PC-9 (cell line): ENCODE data around the gene PRCP.

Experiments used
- CTCF ChIP-seq: fragments of 200-600 bp; sonication (generic); conservative IDR thresholded peaks from 2 replicates; pipeline ENCODE4 v1.6.1; 2017; ENCODE audit warnings: mixed run types, antibody characterized with exemption, mild to moderate bottlenecking, moderate library complexity
- EZH2 ChIP-seq: fragments of 200-600 bp; sonication (generic); IDR thresholded peaks from 2 replicates; pipeline ENCODE4 v1.8.0; 2017; ENCODE audit warnings: antibody characterized with exemption, low read depth

DNA sequence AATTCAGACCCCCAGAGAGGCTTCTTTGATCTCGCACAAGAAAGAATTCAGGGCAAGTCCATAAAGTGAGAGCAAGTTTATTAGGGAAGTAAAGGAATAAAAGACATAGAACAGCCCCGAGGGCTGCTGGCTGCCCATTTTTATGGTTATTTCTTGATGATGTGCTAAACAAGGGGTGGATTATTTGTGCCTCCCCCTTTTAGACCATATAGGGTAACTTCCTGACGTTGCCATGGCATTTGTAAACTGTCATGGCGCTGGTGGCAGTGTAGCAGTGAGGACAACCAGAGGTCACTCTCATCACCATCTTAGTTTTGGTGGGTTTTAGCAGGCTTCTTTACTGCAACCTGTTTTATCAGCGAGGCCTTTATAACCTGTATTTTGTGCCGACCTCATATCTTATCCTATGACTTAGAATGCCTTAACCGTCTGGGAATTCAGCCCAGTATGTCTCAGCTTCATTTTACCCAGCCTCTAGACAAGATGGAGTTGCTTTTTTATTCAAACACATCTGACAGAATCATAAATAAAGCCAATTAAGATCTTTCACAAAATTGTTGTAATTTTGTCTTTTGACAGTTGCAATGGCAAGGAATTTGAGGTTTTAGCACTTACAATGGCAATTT lies 8.9 kb upstream of the PRCP start:
- TF ChIP-seq CTCF: no peak
- no peak for TF ChIP-seq EZH2
